Tibial artery (tissue), 4 donors: Measurements from ENCODE around the gene MAML2.

ENCODE experiments used
- DNase-seq, 2 donors: peaks; one replicate each; pipeline ENCODE4 v3.0.0-alpha.2; 2019
- H3K27ac ChIP-seq, 2 donors: fragments of 200-600 bp; sonication (generic) in 1 of 2; 1 replicate in 1 of 2; 2 replicates in 1 of 2; pipeline ENCODE4 v1.5.1; 2018 to 2019; ENCODE audit warnings: mild to moderate bottlenecking in 1 of 2
- H3K27me3 ChIP-seq, 2 donors: fragments of 200-600 bp; sonication (generic) in 1 of 2; one replicate each; pipeline versions ENCODE4 v1.5.1 to v1.6.0; 2016 to 2019
- H3K36me3 ChIP-seq, 3 donors: fragments of 200-600 bp; sonication (generic) in 2 of 3; one replicate each; pipeline ENCODE4 v1.5.1; 2016 to 2019; ENCODE audit warnings: mild to moderate bottlenecking in 2 of 3
- H3K4me1 ChIP-seq, 4 donors: fragments of 200-600 bp; sonication (generic) in 2 of 4; 1 replicate in 3 of 4; 2 replicates in 1 of 4; pipeline ENCODE4 v1.5.1; 2016 to 2019
- H3K4me3 ChIP-seq, 2 donors: fragments of 200-600 bp; sonication (generic) in 1 of 2; 1 replicate in 1 of 2; 2 replicates in 1 of 2; pipeline ENCODE4 v1.5.1; 2018 to 2019; ENCODE audit warnings: mild to moderate bottlenecking in 2 of 2
- H3K9me3 ChIP-seq, 3 donors: fragments of 200-600 bp; sonication (generic) in 1 of 3; one replicate each; pipeline ENCODE4 v1.5.1; 2016 to 2019
- CTCF ChIP-seq, 2 experiments: fragments of 200-600 bp in 1 of 2; fragments of 450-650 bp in 1 of 2; IDR thresholded peaks; one replicate each; pipeline ENCODE4 v1.5.1; 2017 to 2019; ENCODE audit warnings: antibody characterized with exemption in 2 of 2, mild to moderate bottlenecking in 1 of 2, moderate library complexity in 1 of 2
- intact Hi-C: fragments of 100-400 bp; cut with DNase I; formaldehyde crosslinking; loops from one replicate; pipeline ENCODE4 v1.15.0; 2023; ENCODE audit warnings: low total_unique reads

MAML2 gene

GRCh38 chr11:96145163-96145585, 197.8 kb downstream of the MAML2 start:
- Histone ChIP-seq H3K27ac (no peak overlapping the region), H3K4me3 (no peak overlapping the region), H3K27me3 (no peaks in the 10 kb centered on the region), H3K4me1 (peaks cover 0 to 34% (median 16%) of the 10 kb centered on the region in 4 donors), H3K36me3 (no peaks in the 10 kb centered on the region), H3K9me3 (no peaks in the 10 kb centered on the region)
- DNase-seq: no peak
- intact Hi-C loops: no loop called here
- TF ChIP-seq CTCF (IDR thresholded peaks at IDR 0.05): no peak

GRCh38 chr11:96144553-96144952, 198.4 kb downstream of the MAML2 start:
- no peaks in the 10 kb centered on the region for H3K9me3 ChIP-seq
- H3K27me3 ChIP-seq: no peaks in the 10 kb centered on the region
- no peak overlapping the region for H3K27ac ChIP-seq
- intact Hi-C loops: no loop called here
- no peak for TF ChIP-seq CTCF (IDR thresholded peaks at IDR 0.05)
- no peak overlapping the region for H3K4me3 ChIP-seq
- H3K4me1 ChIP-seq: peaks cover 0 to 34% (median 16%) of the 10 kb centered on the region in 4 donors
- DNase-seq: no peak
- no peaks in the 10 kb centered on the region for H3K36me3 ChIP-seq

- H3K9me3 ChIP-seq: no peaks in the 10 kb centered on the region
- intact Hi-C loops: no loop called here
- no peak overlapping the region for H3K27ac ChIP-seq
- H3K4me1 ChIP-seq: peaks cover 0 to 34% (median 18%) of the 10 kb centered on the region in 4 donors
- H3K4me3 ChIP-seq: no peak overlapping the region
- DNase-seq: no peak
- TF ChIP-seq CTCF (IDR thresholded peaks at IDR 0.05): no peak
- no peaks in the 10 kb centered on the region for H3K27me3 ChIP-seq
- no peaks in the 10 kb centered on the region for H3K36me3 ChIP-seq
Measured at GRCh38 chr11:96143041-96143521, 199.9 kb downstream of the MAML2 start.

GRCh38 chr11:96141626-96142025, 201.4 kb downstream of the MAML2 start:
- H3K27ac ChIP-seq: no peak overlapping the region
- no peak overlapping the region for H3K4me3 ChIP-seq
- H3K36me3 ChIP-seq: no peaks in the 10 kb centered on the region
- H3K4me1 ChIP-seq: peaks cover 0 to 43% (median 25%) of the 10 kb centered on the region in 4 donors
- H3K27me3 ChIP-seq: no peaks in the 10 kb centered on the region
- intact Hi-C loops: no loop called here
- no peak for TF ChIP-seq CTCF (IDR thresholded peaks at IDR 0.05)
- DNase-seq: no peak
- no peaks in the 10 kb centered on the region for H3K9me3 ChIP-seq

GRCh38 chr11:96139691-96140090, 203.3 kb downstream of the MAML2 start:
- Histone ChIP-seq H3K36me3 (no peaks in the 10 kb centered on the region), H3K9me3 (no peaks in the 10 kb centered on the region), H3K4me3 (no peak overlapping the region), H3K27me3 (no peaks in the 10 kb centered on the region), H3K27ac (no peak overlapping the region), H3K4me1 (peaks cover 0 to 46% (median 26%) of the 10 kb centered on the region in 4 donors)
- DNase-seq: no peak
- intact Hi-C loops: no loop called here
- no peak for TF ChIP-seq CTCF (IDR thresholded peaks at IDR 0.05)

- no peaks in the 10 kb centered on the region for H3K36me3 ChIP-seq
- no peak for DNase-seq
- intact Hi-C loops: no loop called here
- no peaks in the 10 kb centered on the region for H3K9me3 ChIP-seq
- H3K4me3 ChIP-seq: no peak overlapping the region
- H3K27ac ChIP-seq: no peak overlapping the region
- no peaks in the 10 kb centered on the region for H3K27me3 ChIP-seq
- no peak for TF ChIP-seq CTCF (IDR thresholded peaks at IDR 0.05)
- peaks cover 0 to 33% (median 22%) of the 10 kb centered on the region in 4 donors for H3K4me1 ChIP-seq
Measured at GRCh38 chr11:96137373-96137772, 205.6 kb downstream of the MAML2 start.
